ENCODE measurements around the gene PTPRD. TPM values are rescaled to one million over a fixed set of nuclear protein-coding genes. Genes with fewer than 3 reads are reported as not detected.

Gene PTPRD
- total RNA-seq, 1 donor from 2014 or later: 5.7 TPM

DNA sequence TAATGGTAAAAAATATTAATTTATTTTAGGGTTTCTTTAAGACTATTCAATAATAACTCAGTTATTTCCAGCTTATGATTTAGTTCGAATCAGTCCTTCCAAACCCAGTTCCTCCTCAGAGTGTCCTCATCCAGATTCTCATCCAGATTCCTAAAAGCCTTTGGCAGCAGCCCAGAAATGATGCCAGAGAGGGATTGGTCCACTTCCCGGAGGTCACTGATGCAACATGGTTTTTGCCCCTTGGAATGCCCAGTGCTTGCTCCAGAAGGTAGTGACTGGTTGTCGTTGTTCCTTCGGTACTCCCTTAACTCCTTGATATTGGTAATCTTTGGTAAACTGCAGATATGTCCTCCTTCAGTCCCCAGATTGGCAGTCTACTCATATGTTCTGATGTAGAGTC lies 2320.1 kb downstream of the PTPRD start:
- H3K27ac Mint-ChIP-seq (ENCODE audit: unreplicated experiment): no peak overlapping the region
- no peak for DNase-seq (ENCODE audit: low spot score)
- H3K27me3 Mint-ChIP-seq (ENCODE audit: low read depth): peaks cover 9% of the 10 kb centered on the region
- peaks cover 9% of the 10 kb centered on the region for H3K4me1 Mint-ChIP-seq (ENCODE audit: low read depth)
- no peaks in the 10 kb centered on the region for H3K36me3 Mint-ChIP-seq (ENCODE audit: low read depth)
- H3K4me3 Mint-ChIP-seq (ENCODE audit: unreplicated experiment): no peak overlapping the region
- no peak for TF ChIP-seq CTCF (IDR thresholded peaks at IDR 0.05)
- H3K9me3 Mint-ChIP-seq (ENCODE audit: low read depth): no peaks in the 10 kb centered on the region

- Mint-ChIP-seq H3K9me3 (ENCODE audit: low read depth) (no peaks in the 10 kb centered on the region), H3K4me3 (ENCODE audit: unreplicated experiment) (no peak overlapping the region), H3K27ac (ENCODE audit: unreplicated experiment) (no peak overlapping the region), H3K27me3 (ENCODE audit: low read depth) (peaks cover 19% of the 10 kb centered on the region), H3K4me1 (ENCODE audit: low read depth) (peaks cover 9% of the 10 kb centered on the region), H3K36me3 (ENCODE audit: low read depth) (no peaks in the 10 kb centered on the region)
- no peak for TF ChIP-seq CTCF (IDR thresholded peaks at IDR 0.05)
- no peak for DNase-seq (ENCODE audit: low spot score)
Observed at GRCh38 chr9:8289681-8290080, 2323.1 kb downstream of the PTPRD start.

GRCh38 chr9:8287970-8288369 lies 2324.8 kb downstream of the PTPRD start:
- DNase-seq (ENCODE audit: low spot score): no peak
- TF ChIP-seq CTCF (IDR thresholded peaks at IDR 0.05): no peak
- Mint-ChIP-seq H3K4me1 (ENCODE audit: low read depth) (peaks cover 1% of the 10 kb centered on the region), H3K27ac (ENCODE audit: unreplicated experiment) (no peak overlapping the region), H3K9me3 (ENCODE audit: low read depth) (no peaks in the 10 kb centered on the region), H3K27me3 (ENCODE audit: low read depth) (peaks cover 20% of the 10 kb centered on the region), H3K36me3 (ENCODE audit: low read depth) (no peaks in the 10 kb centered on the region), H3K4me3 (ENCODE audit: unreplicated experiment) (no peak overlapping the region)

DNA sequence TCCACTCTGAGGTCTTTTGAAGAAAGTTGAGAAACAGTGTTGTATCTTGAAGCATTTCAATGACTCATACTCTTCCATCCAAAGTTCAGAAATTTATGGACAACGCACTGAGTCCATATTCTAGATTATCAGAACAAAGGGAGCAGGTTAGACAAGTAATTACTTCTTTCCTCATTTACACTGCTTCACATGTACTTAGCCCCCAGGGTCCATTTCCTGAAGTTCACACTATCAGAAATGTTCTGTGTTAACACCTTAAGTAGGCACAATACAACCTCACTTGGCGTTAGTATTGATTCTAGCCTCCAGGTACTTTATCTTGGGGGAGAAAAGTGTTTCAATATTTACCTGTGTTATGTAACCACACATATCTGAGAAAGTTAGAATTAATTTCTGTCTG lies 2325.3 kb downstream of the PTPRD start:
- H3K36me3 Mint-ChIP-seq (ENCODE audit: low read depth): no peaks in the 10 kb centered on the region
- H3K9me3 Mint-ChIP-seq (ENCODE audit: low read depth): no peaks in the 10 kb centered on the region
- H3K27ac Mint-ChIP-seq (ENCODE audit: unreplicated experiment): no peak overlapping the region
- H3K4me3 Mint-ChIP-seq (ENCODE audit: unreplicated experiment): no peak overlapping the region
- DNase-seq (ENCODE audit: low spot score): no peak
- H3K4me1 Mint-ChIP-seq (ENCODE audit: low read depth): no peaks in the 10 kb centered on the region
- peaks cover 20% of the 10 kb centered on the region for H3K27me3 Mint-ChIP-seq (ENCODE audit: low read depth)
- no peak for TF ChIP-seq CTCF (IDR thresholded peaks at IDR 0.05)

DNA sequence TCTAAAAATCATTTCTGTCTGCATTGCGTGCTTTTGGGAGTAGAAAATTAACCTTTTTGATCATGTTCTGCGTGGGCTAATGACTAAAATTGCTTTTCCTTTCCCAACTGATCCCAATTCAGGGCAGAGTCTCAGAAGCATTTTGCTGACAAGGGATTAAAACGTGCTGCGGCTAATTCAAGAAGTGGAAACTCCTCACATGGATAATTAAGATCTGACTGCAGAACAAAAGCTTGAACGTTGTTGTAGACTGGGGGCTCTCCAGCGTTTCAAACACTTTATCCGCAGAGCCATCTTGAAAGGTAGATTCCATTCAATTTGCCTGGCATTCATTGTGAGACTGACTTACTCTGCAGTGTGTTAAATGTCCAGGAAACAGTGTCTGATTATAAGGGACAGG lies 2327.9 kb downstream of the PTPRD start:
- no peak for DNase-seq (ENCODE audit: low spot score)
- H3K27ac Mint-ChIP-seq (ENCODE audit: unreplicated experiment): no peak overlapping the region
- no peak overlapping the region for H3K4me3 Mint-ChIP-seq (ENCODE audit: unreplicated experiment)
- no peaks in the 10 kb centered on the region for H3K36me3 Mint-ChIP-seq (ENCODE audit: low read depth)
- no peak for TF ChIP-seq CTCF (IDR thresholded peaks at IDR 0.05)
- H3K9me3 Mint-ChIP-seq (ENCODE audit: low read depth): no peaks in the 10 kb centered on the region
- no peaks in the 10 kb centered on the region for H3K4me1 Mint-ChIP-seq (ENCODE audit: low read depth)
- peaks cover 22% of the 10 kb centered on the region for H3K27me3 Mint-ChIP-seq (ENCODE audit: low read depth)

All from chondrocyte (in vitro differentiated cells).